Gastrocnemius medialis (tissue), 4 donors: ENCODE data around the gene CNPY4. TPM values are rescaled to one million over a fixed set of nuclear protein-coding genes. Genes with fewer than 3 reads are reported as not detected.

ENCODE experiments used
- ATAC-seq, 2 donors: fragments of 150-250 bp; one replicate each; pipeline ENCODE4 v1.9.1; 2016
- DNase-seq, 2 donors: peaks; one replicate each; pipeline ENCODE4 v3.0.0-alpha.2; 2019
- H3K27ac ChIP-seq, 4 donors: fragments of 200-600 bp; sonication (generic); 1 replicate in 1 of 4; 2 replicates in 3 of 4; pipeline ENCODE4 v1.5.1; 2016 to 2018; ENCODE audit warnings: mild to moderate bottlenecking in 2 of 4, moderate library complexity in 1 of 4
- H3K27me3 ChIP-seq, 3 donors: fragments of 200-600 bp; sonication (generic) in 2 of 3; 1 replicate in 1 of 3; 2 replicates in 2 of 3; pipeline versions ENCODE4 v1.5.1 to v1.6.0; 2016 to 2019; ENCODE audit warnings: mild to moderate bottlenecking in 1 of 3, moderate library complexity in 1 of 3
- H3K36me3 ChIP-seq, 2 donors: fragments of 200-600 bp; sonication (generic) in 1 of 2; one replicate each; pipeline ENCODE4 v1.5.1; 2017 to 2018
- H3K4me1 ChIP-seq, 2 donors: fragments of 200-600 bp; sonication (generic) in 1 of 2; one replicate each; pipeline ENCODE4 v1.5.1; 2016 to 2017; ENCODE audit warnings: mild to moderate bottlenecking in 2 of 2
- H3K4me3 ChIP-seq, 4 donors: fragments of 200-600 bp; sonication (generic) in 3 of 4; 1 replicate in 1 of 4; 2 replicates in 3 of 4; pipeline ENCODE4 v1.5.1; 2016 to 2019; ENCODE audit warnings: mild to moderate bottlenecking in 2 of 4
- H3K9me3 ChIP-seq, 3 donors: fragments of 200-600 bp; sonication (generic) in 2 of 3; 1 replicate in 1 of 3; 2 replicates in 2 of 3; pipeline ENCODE4 v1.5.1; 2016 to 2019
- CTCF ChIP-seq, 5 experiments: fragments of 450-650 bp in 3 of 5; fragments of 200-600 bp in 2 of 5; sonication (generic) in 2 of 5; IDR thresholded peaks in 4 of 5; conservative IDR thresholded peaks in 1 of 5; 1 replicate in 4 of 5; 2 replicates in 1 of 5; pipeline ENCODE4 v1.5.1; 2016 to 2019; ENCODE audit warnings: antibody characterized with exemption in 5 of 5, mild to moderate bottlenecking in 3 of 5, moderate library complexity in 3 of 5
- POLR2A ChIP-seq, 2 donors: fragments of 450-650 bp; IDR thresholded peaks; one replicate each; pipeline ENCODE4 v1.6.1; 2017; ENCODE audit warnings: antibody characterized with exemption in 2 of 2, mild to moderate bottlenecking in 2 of 2, moderate library complexity in 2 of 2
- in situ Hi-C, 4 donors: fragments of 200-750 bp; cut with MboI; loops; one replicate each; pipeline versions ENCODE4 v1.15.0 to v1.8.0; 2017; ENCODE audit warnings: low sequenced_read_pairs in 4 of 4
- intact Hi-C: fragments of 100-400 bp; cut with DNase I; formaldehyde crosslinking; loops from one replicate; pipeline ENCODE4 v1.15.1; 2023; ENCODE audit warnings: low total_unique reads
- total RNA-seq, 4 donors: library from RNA; depleted of rRNA; stranded (reverse); fragments of >200 nt; gene quantifications; one replicate each; pipeline versions ENCODE4 v1.1.0 to v1.2.3, GENCODE V29; 2016

The CNPY4 gene
- total RNA-seq, 4 donors from 2014 or later = 2.0 to 5.0 (median 2.4) TPM

- no peak for DNase-seq
- in situ Hi-C loops = no loop called here
- H3K4me1 ChIP-seq = no peaks in the 10 kb centered on the region
- intact Hi-C loops = no loop called here
- no peak for TF ChIP-seq POLR2A (IDR thresholded peaks at IDR 0.05)
- TF ChIP-seq CTCF (IDR thresholded peaks at IDR 0.05 in 4 of 5, conservative IDR thresholded peaks at IDR 0.05 in 1 of 5) = no peak
- H3K9me3 ChIP-seq = no peaks in the 10 kb centered on the region
- no peak overlapping the region for H3K27ac ChIP-seq
- no peak for ATAC-seq
- no peaks in the 10 kb centered on the region for H3K27me3 ChIP-seq
- H3K4me3 ChIP-seq = no peak overlapping the region
- H3K36me3 ChIP-seq = peaks cover 0 to 81% of the 10 kb centered on the region in 2 donors
Observed at GRCh38 chr7:100111156-100111555, 8.3 kb upstream of the CNPY4 start.

GRCh38 chr7:100111914-100112313, 7.5 kb upstream of the CNPY4 start:
- ATAC-seq (no peak), DNase-seq (no peak)
- no peak overlapping the region for H3K27ac ChIP-seq
- TF ChIP-seq CTCF (IDR thresholded peaks at IDR 0.05 in 4 of 5, conservative IDR thresholded peaks at IDR 0.05 in 1 of 5) = no peak
- TF ChIP-seq POLR2A (IDR thresholded peaks at IDR 0.05) = no peak
- no peaks in the 10 kb centered on the region for H3K4me1 ChIP-seq
- intact Hi-C loops (no loop called here), in situ Hi-C loops (no loop called here)
- no peaks in the 10 kb centered on the region for H3K27me3 ChIP-seq
- no peaks in the 10 kb centered on the region for H3K9me3 ChIP-seq
- no peak overlapping the region for H3K4me3 ChIP-seq
- H3K36me3 ChIP-seq = peaks cover 0 to 73% of the 10 kb centered on the region in 2 donors

- H3K27me3 ChIP-seq = no peaks in the 10 kb centered on the region
- H3K4me3 ChIP-seq = no peak overlapping the region
- ATAC-seq (no peak), DNase-seq (no peak)
- no peaks in the 10 kb centered on the region for H3K9me3 ChIP-seq
- H3K27ac ChIP-seq = no peak overlapping the region
- H3K4me1 ChIP-seq = peaks cover 9% of the 10 kb centered on the region in 2 donors
- in situ Hi-C loops = no loop called here
- intact Hi-C loops = no loop called here
- peaks cover 0 to 42% of the 10 kb centered on the region in 2 donors for H3K36me3 ChIP-seq
- TF ChIP-seq POLR2A (IDR thresholded peaks at IDR 0.05) (no peak), CTCF (IDR thresholded peaks at IDR 0.05 in 4 of 5, conservative IDR thresholded peaks at IDR 0.05 in 1 of 5) (no peak)
Observed at GRCh38 chr7:100115026-100115425, 4.4 kb upstream of the CNPY4 start.

- Histone ChIP-seq H3K27ac (peak overlapping the region; percentile 86 to 90 (median 87)), H3K9me3 (no peaks in the 10 kb centered on the region), H3K27me3 (no peaks in the 10 kb centered on the region), H3K4me3 (peak overlapping the region; percentile 80 to 94 (median 88)), H3K4me1 (peaks cover 17% of the 10 kb centered on the region in 2 donors), H3K36me3 (peaks cover 0 to 9% of the 10 kb centered on the region in 2 donors)
- in situ Hi-C loops (no loop called here), intact Hi-C loops (loop anchor here (1.0 kb wide), 3 partner anchors 9 to 30 kb away; partner anchors contain the start of genes AP4M1, LAMTOR4 and MCM7)
- DNase-seq (no peak), ATAC-seq (no peak)
- no peak for TF ChIP-seq CTCF (IDR thresholded peaks at IDR 0.05 in 4 of 5, conservative IDR thresholded peaks at IDR 0.05 in 1 of 5)
- no peak for TF ChIP-seq POLR2A (IDR thresholded peaks at IDR 0.05)
Observed at GRCh38 chr7:100118388-100119071, 904 bp upstream of the CNPY4 start.
